Stomach (tissue), 9 donors: Measurements from ENCODE around the gene CHMP1A. TPM values are rescaled to one million over a fixed set of nuclear protein-coding genes. Genes with fewer than 3 reads are reported as not detected.

Experiments
- DNase-seq, 2 donors: peaks; one replicate each; pipeline versions ENCODE4 v3.0.0 to v3.0.0-alpha.2; 2013 to 2019
- H3K27ac ChIP-seq, 5 donors: fragments of 200-600 bp in 4 of 5; sonication (generic) in 4 of 5; one replicate each; pipeline ENCODE4 v1.5.1; 2013 to 2019; ENCODE audit warnings: mild to moderate bottlenecking in 1 of 5, moderate library complexity in 1 of 5
- H3K27me3 ChIP-seq, 3 donors: fragments of 200-600 bp; sonication (generic); one replicate each; pipeline ENCODE4 v1.5.1; 2017 to 2019; ENCODE audit warnings: mixed run types in 1 of 3
- H3K36me3 ChIP-seq, 4 donors: fragments of 200-600 bp; sonication (generic); 1 replicate in 3 of 4; 2 replicates in 1 of 4; pipeline ENCODE4 v1.5.1; 2016 to 2019
- H3K4me1 ChIP-seq, 4 donors: fragments of 200-600 bp; sonication (generic); one replicate each; pipeline ENCODE4 v1.5.1; 2016 to 2019
- H3K4me3 ChIP-seq, 4 donors: fragments of 200-600 bp; sonication (generic) in 3 of 4; one replicate each; pipeline ENCODE4 v1.5.1; 2016 to 2019; ENCODE audit warnings: mild to moderate bottlenecking in 1 of 4
- H3K9me3 ChIP-seq, 4 donors: fragments of 200-600 bp; sonication (generic); one replicate each; pipeline ENCODE4 v1.5.1; 2016 to 2019
- CTCF ChIP-seq, 7 experiments: fragments of 450-650 bp in 4 of 7; fragments of 200-600 bp in 3 of 7; sonication (generic) in 3 of 7; IDR thresholded peaks; one replicate each; pipeline ENCODE4 v1.5.1; 2016 to 2019; ENCODE audit warnings: antibody characterized with exemption in 7 of 7, control low read depth in 2 of 7, mild to moderate bottlenecking in 1 of 7
- EP300 ChIP-seq: sonication (generic); formaldehyde crosslinking; IDR thresholded peaks from one replicate; pipeline ENCODE4 v1.6.1; 2017; ENCODE audit warnings: antibody characterized with exemption
- POLR2A ChIP-seq, 4 donors: fragments of 450-650 bp; IDR thresholded peaks; one replicate each; pipeline ENCODE4 v1.6.1; 2016; ENCODE audit warnings: antibody characterized with exemption in 4 of 4, control low read depth in 2 of 4, mild to moderate bottlenecking in 1 of 4, moderate library complexity in 1 of 4
- POLR2AphosphoS5 ChIP-seq, 3 donors: sonication (generic); formaldehyde crosslinking; IDR thresholded peaks; one replicate each; pipeline ENCODE4 v1.6.1; 2016; ENCODE audit warnings: antibody characterized with exemption in 3 of 3
- WGBS, 5 donors: extraction: QIAGEN DNeasy Blood & Tissue Kit in 3 of 5; methylation state at CpG; one replicate each; pipeline versions ENCODE4 v1.1.5 to v1.1.7; 2013 to 2018; 5-methylcytosine and 5-hydroxymethylcytosine counted together
- intact Hi-C: fragments of 100-400 bp; cut with DNase I; formaldehyde crosslinking; loops from one replicate; pipeline ENCODE4 v1.15.1; 2023; ENCODE audit warnings: low total_unique reads
- polyA plus RNA-seq, 3 donors: library from polyadenylated mRNA; stranded (reverse); fragments of 200-250 nt; gene quantifications; one replicate each; pipeline ENCODE4 v1.2.3, GENCODE V29; 2013
- total RNA-seq, 5 donors: library from RNA; depleted of rRNA; stranded (reverse); fragments of >200 nt; gene quantifications; one replicate each; pipeline versions ENCODE4 v1.1.0 to v1.2.3, GENCODE V29; 2014 to 2016
- donor health status: healthy with polysubstance abuse.
- donor health status: Bipolar disorder and iron deficiency.
- donor health status: healthy.

The CHMP1A gene
- total and polyA plus RNA-seq, 8 donors, result 20.1 to 146 (median 61.9) TPM

- WGBS, 5 donors, result 77 to 91% (median 85%) methylated on average over 6 to 10 of the region's 10 CpGs
- Histone ChIP-seq H3K4me3 (no peak overlapping the region), H3K27ac (no peak overlapping the region), H3K9me3 (no peaks in the 10 kb centered on the region), H3K27me3 (peaks cover 0 to 27% (median 5%) of the 10 kb centered on the region in 3 donors), H3K4me1 (peaks cover 0 to 15% (median 10%) of the 10 kb centered on the region in 4 donors), H3K36me3 (no peaks in the 10 kb centered on the region)
- intact Hi-C loops, result no loop called here
- TF ChIP-seq CTCF (IDR thresholded peaks at IDR 0.05), result no peak
- TF ChIP-seq EP300, result no peak
- TF ChIP-seq POLR2AphosphoS5 (IDR thresholded peaks at IDR 0.05), result no peak
- no peak for TF ChIP-seq POLR2A (IDR thresholded peaks at IDR 0.05)
- no peak for DNase-seq
Observed at GRCh38 chr16:89599902-89600301, 57.6 kb downstream of the CHMP1A start.

- peak in 1 of 2 donors; percentile 41 for DNase-seq
- Histone ChIP-seq H3K4me1 (peaks cover 0 to 15% (median 10%) of the 10 kb centered on the region in 4 donors), H3K36me3 (no peaks in the 10 kb centered on the region), H3K4me3 (no peak overlapping the region), H3K9me3 (no peaks in the 10 kb centered on the region), H3K27me3 (peaks cover 0 to 23% (median 5%) of the 10 kb centered on the region in 3 donors), H3K27ac (no peak overlapping the region)
- WGBS, 5 donors, result 32 to 47% (median 39%) methylated on average over 3 to 8 of the region's 8 CpGs
- intact Hi-C loops, result no loop called here
- TF ChIP-seq CTCF (IDR thresholded peaks at IDR 0.05), result no peak
- TF ChIP-seq POLR2A (IDR thresholded peaks at IDR 0.05), result no peak
- TF ChIP-seq EP300, result no peak
- TF ChIP-seq POLR2AphosphoS5 (IDR thresholded peaks at IDR 0.05), result no peak
Observed at GRCh38 chr16:89599451-89599858, 58.1 kb downstream of the CHMP1A start.

- intact Hi-C loops, result no loop called here
- no peak overlapping the region for H3K27ac ChIP-seq
- TF ChIP-seq EP300 (no peak), CTCF (IDR thresholded peaks at IDR 0.05) (no peak), POLR2A (IDR thresholded peaks at IDR 0.05) (no peak), POLR2AphosphoS5 (IDR thresholded peaks at IDR 0.05) (no peak)
Observed at GRCh38 chr16:89598199-89598598, 59.3 kb downstream of the CHMP1A start.

GRCh38 chr16:89596957-89597649, 60.4 kb downstream of the CHMP1A start:
- 79 to 90% (median 85%) methylated on average over 12 to 19 of the region's 19 CpGs for WGBS, 5 donors
- TF ChIP-seq EP300, result no peak
- no peak for TF ChIP-seq POLR2A (IDR thresholded peaks at IDR 0.05)
- TF ChIP-seq CTCF (IDR thresholded peaks at IDR 0.05), result no peak
- no peak for TF ChIP-seq POLR2AphosphoS5 (IDR thresholded peaks at IDR 0.05)
- Histone ChIP-seq H3K36me3 (no peaks in the 10 kb centered on the region), H3K9me3 (no peaks in the 10 kb centered on the region), H3K27me3 (peaks cover 0 to 5% (median 0%) of the 10 kb centered on the region in 3 donors), H3K4me3 (no peak overlapping the region), H3K4me1 (peaks cover 0 to 3% (median under 1%) of the 10 kb centered on the region in 4 donors), H3K27ac (no peak overlapping the region)
- no peak for DNase-seq
- intact Hi-C loops, result no loop called here

More at GRCh38 chr16:89598199-89598598, 59.3 kb downstream of the CHMP1A start:
- Histone ChIP-seq H3K36me3 (no peaks in the 10 kb centered on the region), H3K4me3 (no peak overlapping the region), H3K4me1 (peaks cover 0 to 14% (median 10%) of the 10 kb centered on the region in 4 donors), H3K9me3 (no peaks in the 10 kb centered on the region), H3K27me3 (peaks cover 0 to 16% (median 4%) of the 10 kb centered on the region in 3 donors)
- peak in 1 of 2 donors; percentile 40 for DNase-seq
- WGBS, 5 donors, result 40 to 82% (median 74%) methylated on average over 3 to 14 of the region's 14 CpGs
